GM21825 (cell line): Measurements from ENCODE around the gene LRP3.
"Not testable (repeated sequence)": the region's sequence is repeated elsewhere in the genome, so short reads cannot be mapped to it uniquely, and the experiment has no call there.

Experiments
- ATAC-seq: cut with Tn5 transposase; IDR thresholded peaks from one replicate; pipeline ENCODE4 v1.9.1; 2021; ENCODE audit warnings: mild to moderate bottlenecking, moderate library complexity; ENCODE audit not compliant: unreplicated experiment

The LRP3 gene

DNA sequence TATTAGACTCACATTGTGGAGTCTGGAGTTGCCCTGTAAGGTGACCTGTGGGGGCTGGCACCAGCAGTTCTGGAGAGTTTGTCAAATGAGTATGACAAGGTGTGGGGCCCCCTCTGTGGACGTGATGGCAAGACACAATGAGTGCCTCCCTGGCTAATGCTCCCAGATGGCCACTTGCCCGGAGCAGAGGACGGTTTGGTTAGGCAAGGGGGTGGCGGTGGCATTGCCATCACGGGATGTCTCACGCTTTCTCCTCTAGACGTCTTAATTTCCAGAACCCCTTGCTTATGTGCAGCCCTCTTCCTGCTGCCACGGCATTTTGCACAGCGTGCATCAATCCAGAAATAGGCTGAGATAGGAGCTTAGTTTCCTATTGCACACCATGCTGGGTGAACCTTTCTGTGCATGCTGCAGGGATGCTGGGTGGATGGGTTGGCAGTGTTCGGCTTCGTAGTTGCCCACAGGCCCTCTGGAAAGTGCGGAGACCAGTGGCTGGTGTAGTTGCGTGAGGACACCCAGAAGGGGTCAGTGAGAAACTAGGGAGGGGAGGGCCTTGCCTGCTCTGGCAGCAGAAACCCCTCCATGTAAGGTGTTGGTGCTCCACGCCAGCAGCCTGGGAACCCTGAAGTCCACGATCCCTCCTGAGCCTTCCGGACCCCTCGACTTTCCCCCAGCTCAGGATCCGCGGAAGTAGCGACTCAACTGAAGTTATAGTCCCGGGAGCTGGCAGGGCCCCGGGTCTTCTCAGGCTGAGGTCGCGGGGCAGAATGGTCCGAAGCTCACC, 18.1 kb upstream of the LRP3 start:
- no peak for ATAC-seq

- ATAC-seq = peak; percentile 73
Measured at GRCh38 chr19:33176670-33177416, 17.3 kb upstream of the LRP3 start.

DNA sequence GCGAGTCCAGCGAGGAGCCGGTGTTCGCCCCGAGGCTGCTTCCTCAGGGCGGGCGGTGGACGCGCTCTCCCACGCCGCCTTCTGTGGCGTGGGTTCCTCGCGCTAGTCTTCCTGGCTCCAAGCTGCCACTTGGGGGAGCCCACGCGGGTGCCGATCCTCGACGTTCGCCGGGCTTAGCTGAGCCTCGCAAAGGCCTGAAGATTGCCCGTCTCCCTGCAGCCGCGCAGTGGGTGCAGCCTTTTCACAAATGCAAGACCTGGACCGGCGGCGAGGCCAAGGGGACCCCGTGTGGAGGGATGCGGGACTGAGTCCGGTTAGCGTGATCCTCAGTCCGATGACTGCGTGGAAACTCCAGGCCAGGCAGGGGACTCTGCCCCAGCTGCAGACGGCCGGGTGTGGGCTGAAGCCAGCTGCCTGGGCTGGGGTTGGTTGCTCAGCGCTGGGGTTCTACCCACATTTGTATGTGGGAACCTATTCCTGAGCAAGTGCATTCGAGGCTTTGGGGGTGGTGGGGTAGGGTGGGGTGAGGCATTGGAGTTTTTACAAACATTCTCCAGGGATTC, 16.6 kb upstream of the LRP3 start:
- ATAC-seq = peak; percentile 17

DNA sequence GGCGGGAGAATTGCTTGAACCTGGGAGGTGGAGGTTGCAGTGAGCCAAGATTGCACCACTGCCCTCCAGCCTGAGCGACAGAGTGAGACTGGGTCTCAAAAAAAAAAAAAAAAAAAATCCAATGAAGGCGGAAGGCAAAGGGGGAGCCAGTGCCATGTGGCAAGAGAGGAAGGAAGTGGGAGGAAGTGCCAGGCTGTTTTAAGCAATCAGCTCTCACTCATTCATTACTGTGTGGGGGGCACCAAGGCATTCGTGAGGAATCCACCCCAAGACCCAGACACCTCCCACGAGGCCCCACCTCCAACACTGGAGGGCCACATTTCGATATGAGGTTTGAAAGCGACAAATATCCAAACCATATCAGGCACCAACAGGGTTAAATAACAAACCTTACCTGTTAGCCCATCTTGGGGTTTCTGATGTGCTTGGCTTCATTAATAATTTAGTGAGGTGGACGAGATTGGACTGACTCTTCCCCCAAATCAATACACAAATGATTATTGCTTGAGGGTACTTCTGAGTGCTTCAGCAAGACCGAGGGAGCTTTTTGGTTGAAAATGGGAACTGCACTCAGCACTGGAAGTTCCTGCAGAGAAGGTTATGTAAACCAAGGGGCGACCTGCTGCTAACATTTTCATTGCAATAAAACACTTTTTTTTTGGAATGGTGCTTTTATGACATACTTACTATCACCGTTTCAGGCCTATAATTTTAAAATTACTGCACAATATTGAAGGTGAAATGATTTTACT, 7.5 kb upstream of the LRP3 start:
- no peak for ATAC-seq

DNA sequence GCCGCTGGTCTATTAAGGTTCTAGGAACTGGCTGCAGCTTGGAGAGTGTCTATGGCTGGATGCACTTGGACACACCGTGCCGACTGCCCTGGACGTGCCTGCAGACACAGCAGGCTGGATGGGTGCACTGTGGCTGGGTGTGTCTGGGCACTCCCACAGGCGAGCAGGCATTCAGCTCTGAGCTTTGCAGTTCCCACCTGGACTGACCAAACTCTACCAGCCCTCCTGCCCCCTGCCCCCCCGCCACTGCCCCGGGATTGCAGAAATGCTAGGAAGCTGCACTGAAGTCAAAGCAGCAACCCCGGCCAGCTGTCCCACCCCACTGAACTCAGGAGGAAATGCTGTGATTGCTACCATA, 7.0 kb upstream of the LRP3 start:
- ATAC-seq = no peak

- ATAC-seq = no peak
Measured at GRCh38 chr19:33189453-33189852, 4.7 kb upstream of the LRP3 start.

GRCh38 chr19:33191092-33191491, 3.0 kb upstream of the LRP3 start:
- not testable (repeated sequence) for ATAC-seq

- ATAC-seq = no peak
Measured at GRCh38 chr19:33191501-33191900, 2.6 kb upstream of the LRP3 start.

GRCh38 chr19:33192010-33192409, 2.1 kb upstream of the LRP3 start:
- no peak for ATAC-seq

GRCh38 chr19:33193269-33193864, 763 bp upstream of the LRP3 start:
- ATAC-seq = no peak

GRCh38 chr19:33194532-33194885, 379 bp downstream of the LRP3 start:
- no peak for ATAC-seq

- ATAC-seq = no peak
Measured at GRCh38 chr19:33194886-33195644, 935 bp downstream of the LRP3 start.

DNA sequence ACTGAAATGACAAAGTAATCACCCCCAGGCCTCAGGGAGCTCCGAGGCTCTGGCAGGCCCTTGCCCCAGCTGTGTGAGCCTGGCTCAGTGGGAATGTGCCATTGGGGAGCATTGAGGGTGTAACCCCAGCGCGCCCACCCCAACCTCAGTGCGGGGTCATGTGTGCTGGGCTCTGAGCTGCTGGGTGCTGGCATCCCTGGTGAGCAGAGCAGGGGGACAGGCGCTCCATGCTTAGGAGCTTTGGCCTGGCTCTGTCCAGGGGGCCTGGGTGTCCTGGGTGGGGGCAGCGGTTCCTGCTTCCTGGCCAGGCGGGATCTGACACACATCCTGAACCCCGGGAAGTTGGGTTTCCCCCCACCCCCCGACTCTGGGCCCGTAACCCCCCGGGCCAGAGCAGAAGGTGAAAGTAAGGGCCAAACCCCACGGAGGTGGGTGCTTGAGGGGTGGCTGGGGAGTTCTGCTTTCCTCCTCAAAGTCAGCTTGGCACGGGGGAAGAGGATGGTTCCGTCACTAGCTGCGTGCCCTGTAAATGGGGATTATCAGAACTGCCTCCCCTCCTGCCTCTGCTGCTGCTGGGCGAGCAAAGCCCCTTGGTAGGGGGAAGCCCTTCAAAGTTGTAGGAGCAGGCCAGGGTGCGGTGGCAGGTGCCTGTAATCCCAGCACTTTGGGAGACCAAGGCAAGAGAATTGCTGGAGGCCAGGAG, 1.7 kb downstream of the LRP3 start:
- ATAC-seq = no peak

DNA sequence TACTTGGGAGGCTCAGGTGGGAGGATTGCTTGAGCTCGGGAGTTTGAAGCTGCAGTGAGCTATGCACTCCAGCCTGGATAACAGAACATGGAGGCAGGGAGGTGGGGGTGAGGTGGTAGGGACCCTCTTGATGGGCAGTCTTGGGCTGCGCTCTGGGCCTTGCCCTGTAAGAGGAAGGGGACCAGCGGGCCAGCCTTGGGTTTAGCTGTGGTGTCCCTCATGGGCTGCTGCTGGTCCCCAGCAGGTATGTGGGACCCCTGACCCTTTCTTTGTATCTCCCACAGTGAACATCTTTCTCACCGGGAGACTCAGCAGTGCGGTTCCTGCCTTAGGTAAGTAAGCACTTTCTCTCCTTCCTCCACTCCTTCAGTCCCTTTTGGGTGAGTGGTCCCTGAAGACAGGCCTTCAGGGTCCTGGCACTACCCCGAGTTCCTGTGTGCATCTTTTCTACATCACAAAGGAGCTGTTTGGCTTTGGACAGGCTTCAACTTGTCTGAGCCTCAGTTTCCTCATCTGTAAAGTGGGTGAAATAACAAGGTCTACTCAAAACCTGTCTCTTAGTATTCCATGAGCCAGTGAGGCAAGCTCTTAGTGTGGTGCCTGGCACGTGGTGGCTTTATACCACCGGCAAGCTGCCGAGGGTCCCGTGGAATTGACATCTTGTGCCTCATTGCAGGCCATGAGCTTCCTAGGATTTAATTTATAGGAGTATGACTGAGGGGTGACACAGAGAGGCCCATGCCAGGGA, 2.5 kb downstream of the LRP3 start:
- no peak for ATAC-seq

DNA sequence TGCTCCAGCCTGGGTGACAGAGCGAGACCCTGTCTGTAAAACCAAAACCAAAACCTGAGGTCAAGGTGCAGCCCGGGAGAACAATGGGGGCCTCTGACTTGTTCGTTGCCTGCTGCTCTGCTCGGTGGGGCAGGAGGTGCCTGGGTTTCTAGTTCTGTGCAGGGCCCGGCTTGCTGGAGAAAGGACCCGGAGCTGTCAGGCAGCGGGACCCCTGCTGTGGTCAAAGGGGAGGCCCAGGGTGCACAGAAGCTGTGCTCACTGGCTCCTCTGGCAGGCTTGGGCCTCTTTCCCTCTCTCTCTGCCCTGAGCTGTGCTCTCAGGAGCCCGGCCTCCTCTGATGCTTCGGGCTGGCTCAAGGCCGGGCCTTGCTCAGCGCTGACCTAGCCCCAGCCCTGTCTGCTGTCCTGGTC, 3.5 kb downstream of the LRP3 start:
- no peak for ATAC-seq

- no peak for ATAC-seq
Measured at GRCh38 chr19:33198169-33198568, 4.0 kb downstream of the LRP3 start.

- ATAC-seq = no peak
Measured at GRCh38 chr19:33199441-33200265, 5.5 kb downstream of the LRP3 start.

DNA sequence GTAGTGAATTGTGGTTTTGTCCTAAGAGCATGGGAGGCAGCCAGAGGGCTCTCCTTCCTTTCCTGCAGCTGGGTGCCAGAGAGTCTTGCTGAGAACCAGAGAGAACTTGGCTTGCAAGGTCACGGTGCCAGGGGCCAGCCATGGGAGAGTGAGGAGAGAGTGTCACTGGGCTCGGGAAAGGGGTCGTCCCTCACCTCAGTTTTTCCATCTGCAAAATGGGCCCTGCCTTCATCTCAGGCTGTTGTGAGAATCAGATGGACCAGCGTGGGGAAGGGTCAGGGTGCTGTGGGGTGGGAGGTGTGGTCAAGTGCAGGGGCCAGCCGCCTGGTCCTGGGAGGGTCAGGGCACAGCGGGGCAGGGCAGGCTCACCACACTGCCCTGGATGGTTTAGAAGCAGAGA, 7.3 kb downstream of the LRP3 start:
- ATAC-seq = no peak
